Astrocyte (in vitro differentiated cells and primary cell): Measurements from ENCODE around the gene LMX1B. TPM values are rescaled to one million over a fixed set of nuclear protein-coding genes. Genes with fewer than 3 reads are reported as not detected.

Experiments
- DNase-seq: peaks from one replicate; pipeline ENCODE4 v3.0.0-alpha.2; 2010; ENCODE audit warnings: low read depth
- FAIRE-seq: peaks from 2 replicates; lab custom pipeline; 2011; peaks lifted over from hg19 to GRCh38; lab: Jason Lieb, UNC
- H2AFZ ChIP-seq: 2 replicates; pipeline ENCODE4 v1.6.0; 2012; ENCODE audit warnings: low read depth, low read length, inconsistent platforms
- H3K27ac ChIP-seq: 2 replicates; pipeline ENCODE4 v1.5.1; 2011; ENCODE audit warnings: low read depth, low read length, inconsistent platforms
- H3K27me3 ChIP-seq: 2 replicates; pipeline ENCODE4 v1.6.0; 2011; ENCODE audit warnings: low read length, inconsistent platforms; ENCODE audit not compliant: insufficient read depth
- H3K36me3 ChIP-seq: 2 replicates; pipeline ENCODE4 v1.5.1; 2011; ENCODE audit warnings: low read length, inconsistent platforms; ENCODE audit not compliant: insufficient read depth
- H3K4me1 ChIP-seq: 2 replicates; pipeline ENCODE4 v1.5.1; 2011; ENCODE audit warnings: low read length, inconsistent platforms; ENCODE audit not compliant: insufficient read depth
- H3K4me2 ChIP-seq: 2 replicates; pipeline ENCODE4 v1.6.0; 2012; ENCODE audit warnings: low read length, inconsistent platforms
- H3K4me3 ChIP-seq: 2 replicates; pipeline ENCODE4 v1.5.1; 2011; ENCODE audit warnings: low read depth, mild to moderate bottlenecking, low read length, inconsistent platforms; ENCODE audit not compliant: insufficient read depth
- H3K79me2 ChIP-seq: 2 replicates; pipeline ENCODE4 v1.6.0; 2012; ENCODE audit warnings: mild to moderate bottlenecking, low read length, inconsistent platforms; ENCODE audit not compliant: insufficient read depth
- H3K9ac ChIP-seq: 2 replicates; pipeline ENCODE4 v1.6.0; 2012; ENCODE audit warnings: mild to moderate bottlenecking, low read length, inconsistent platforms
- H3K9me3 ChIP-seq: 2 replicates; pipeline ENCODE4 v1.5.1; 2012; ENCODE audit warnings: low read depth, mild to moderate bottlenecking, low read length, inconsistent platforms; ENCODE audit not compliant: insufficient read depth
- H4K20me1 ChIP-seq: 2 replicates; pipeline ENCODE4 v1.6.0; 2012; ENCODE audit warnings: low read length, inconsistent platforms; ENCODE audit not compliant: insufficient read depth
- H3K27ac Mint-ChIP-seq: one replicate; pipeline ENCODE4 v1.8.0; 2021; ENCODE audit warnings: mild to moderate bottlenecking, mixed read lengths; ENCODE audit not compliant: unreplicated experiment
- H3K27me3 Mint-ChIP-seq: one replicate; pipeline ENCODE4 v1.8.0; 2021; ENCODE audit warnings: low read depth, mixed read lengths; ENCODE audit not compliant: unreplicated experiment
- H3K36me3 Mint-ChIP-seq: one replicate; pipeline ENCODE4 v1.8.0; 2021; ENCODE audit warnings: low read depth, mixed read lengths; ENCODE audit not compliant: unreplicated experiment
- H3K4me1 Mint-ChIP-seq: one replicate; pipeline ENCODE4 v1.8.0; 2021; ENCODE audit warnings: low read depth, mixed read lengths; ENCODE audit not compliant: unreplicated experiment
- H3K4me3 Mint-ChIP-seq: one replicate; pipeline ENCODE4 v1.8.0; 2021; ENCODE audit warnings: mild to moderate bottlenecking, moderate library complexity, mixed read lengths; ENCODE audit not compliant: unreplicated experiment
- H3K9me3 Mint-ChIP-seq: one replicate; pipeline ENCODE4 v1.8.0; 2021; ENCODE audit warnings: mild to moderate bottlenecking, mixed read lengths; ENCODE audit not compliant: unreplicated experiment
- CTCF ChIP-seq: IDR thresholded peaks from 2 replicates; pipeline ENCODE4 v1.5.1; 2011; ENCODE audit warnings: low read depth, mild to moderate bottlenecking, inconsistent platforms, low read length, moderate library complexity; ENCODE audit not compliant: insufficient read depth
- EZH2 ChIP-seq: IDR thresholded peaks from 2 replicates; pipeline ENCODE4 v1.6.1; 2012; ENCODE audit warnings: mild to moderate bottlenecking, low read length, inconsistent platforms; ENCODE audit not compliant: insufficient read depth
- total RNA-seq: library from RNA; stranded (reverse); gene quantifications from 2 replicates; pipeline ENCODE4 v1.2.1, GENCODE V29; 2021

LMX1B gene
- total RNA-seq, 1 donor from 2014 or later: 0.45 TPM

GRCh38 chr9:126719618-126720031 is 105.9 kb downstream of the LMX1B start:
- Mint-ChIP-seq H3K9me3 (no peaks in the 10 kb centered on the region), H3K4me3 (no peak overlapping the region), H3K27ac (peak overlapping the region; percentile 88), H3K36me3 (peaks cover 3% of the 10 kb centered on the region), H3K4me1 (peaks cover 18% of the 10 kb centered on the region), H3K27me3 (peaks cover 15% of the 10 kb centered on the region)
- Histone ChIP-seq H3K9ac (no peak overlapping the region), H3K9me3 (peaks cover 6% of the 10 kb centered on the region), H3K4me3 (no peak overlapping the region), H3K4me2 (peak overlapping the region; percentile 25), H4K20me1 (no peaks in the 10 kb centered on the region), H3K4me1 (peaks cover 9% of the 10 kb centered on the region), H2AFZ (no peak overlapping the region), H3K79me2 (no peaks in the 10 kb centered on the region), H3K27me3 (peaks cover 19% of the 10 kb centered on the region), H3K36me3 (no peaks in the 10 kb centered on the region), H3K27ac (no peak overlapping the region)
- no peak for TF ChIP-seq EZH2
- TF ChIP-seq CTCF: no peak
- FAIRE-seq (no peak), DNase-seq (peak; percentile 66)

GRCh38 chr9:126720036-126720435 is 106.3 kb downstream of the LMX1B start:
- H3K4me2 ChIP-seq: peak overlapping the region; percentile 25
- no peaks in the 10 kb centered on the region for H3K36me3 ChIP-seq
- H3K27ac Mint-ChIP-seq: peak overlapping the region; percentile 81
- peaks cover 3% of the 10 kb centered on the region for H3K36me3 Mint-ChIP-seq
- H3K9me3 Mint-ChIP-seq: no peaks in the 10 kb centered on the region
- H3K9ac ChIP-seq: no peak overlapping the region
- no peaks in the 10 kb centered on the region for H4K20me1 ChIP-seq
- TF ChIP-seq CTCF (no peak), EZH2 (no peak)
- H3K4me3 Mint-ChIP-seq: no peak overlapping the region
- DNase-seq (no peak), FAIRE-seq (no peak)
- H2AFZ ChIP-seq: no peak overlapping the region
- H3K4me1 ChIP-seq: peaks cover 9% of the 10 kb centered on the region
- peaks cover 6% of the 10 kb centered on the region for H3K9me3 ChIP-seq
- H3K27ac ChIP-seq: no peak overlapping the region
- no peaks in the 10 kb centered on the region for H3K79me2 ChIP-seq
- H3K4me1 Mint-ChIP-seq: peaks cover 18% of the 10 kb centered on the region
- H3K27me3 Mint-ChIP-seq: peaks cover 13% of the 10 kb centered on the region
- H3K4me3 ChIP-seq: no peak overlapping the region
- peaks cover 19% of the 10 kb centered on the region for H3K27me3 ChIP-seq

DNA sequence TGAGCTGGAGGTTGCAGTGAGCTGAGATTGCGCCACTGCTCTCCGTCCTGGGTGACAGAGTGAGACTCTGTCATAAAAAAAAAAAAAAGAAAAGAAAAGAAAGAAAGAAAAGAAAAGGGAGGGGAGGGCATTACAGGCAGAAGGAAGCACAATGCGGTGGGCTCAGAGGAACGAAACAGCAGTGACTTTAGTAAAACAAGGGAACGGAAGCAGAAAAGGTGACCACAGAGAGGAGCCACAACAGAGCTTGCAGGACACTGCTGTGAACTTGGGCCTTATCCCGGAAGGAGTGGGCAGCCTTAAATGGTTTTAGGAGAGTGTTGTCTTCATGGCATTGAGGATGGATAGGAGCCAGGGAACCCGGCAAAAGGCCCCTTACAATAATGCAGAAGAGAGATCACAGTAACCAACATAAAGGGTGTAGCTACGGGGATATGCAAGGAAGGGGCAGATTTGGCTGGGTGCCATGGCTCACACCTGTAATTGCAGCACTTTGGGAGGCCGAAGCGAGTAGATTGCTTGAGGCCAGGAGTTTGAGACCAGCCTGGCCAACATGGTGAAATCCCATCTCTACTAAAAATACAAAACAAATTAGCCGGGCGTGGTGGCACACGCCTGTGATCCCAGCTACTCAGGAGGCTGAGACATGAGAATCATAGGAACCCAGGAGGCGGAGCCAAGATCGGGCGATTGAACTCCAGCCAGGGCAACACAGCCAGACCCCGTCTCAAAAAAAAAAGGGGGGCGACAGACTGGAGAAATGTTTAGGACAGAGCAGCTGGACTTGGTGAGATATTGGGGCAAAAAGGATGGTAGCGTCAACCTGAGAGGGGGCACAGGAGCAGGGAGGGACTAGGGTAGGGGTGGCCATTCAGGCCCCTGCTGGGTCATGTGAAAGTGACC is 107.2 kb downstream of the LMX1B start:
- Histone ChIP-seq H3K27ac (no peak overlapping the region), H3K36me3 (no peaks in the 10 kb centered on the region), H3K27me3 (peaks cover 23% of the 10 kb centered on the region), H3K9me3 (peaks cover 6% of the 10 kb centered on the region), H2AFZ (no peak overlapping the region), H3K4me1 (peaks cover 9% of the 10 kb centered on the region), H3K4me3 (no peak overlapping the region), H3K79me2 (no peaks in the 10 kb centered on the region), H3K9ac (no peak overlapping the region), H3K4me2 (no peak overlapping the region), H4K20me1 (no peaks in the 10 kb centered on the region)
- H3K9me3 Mint-ChIP-seq: no peaks in the 10 kb centered on the region
- H3K27me3 Mint-ChIP-seq: peaks cover 12% of the 10 kb centered on the region
- DNase-seq: no peak
- FAIRE-seq: no peak
- H3K4me3 Mint-ChIP-seq: peak overlapping the region; percentile 14
- no peak for TF ChIP-seq EZH2
- no peak for TF ChIP-seq CTCF
- peaks cover 3% of the 10 kb centered on the region for H3K36me3 Mint-ChIP-seq
- H3K4me1 Mint-ChIP-seq: peaks cover 18% of the 10 kb centered on the region
- peak overlapping the region; percentile 50 for H3K27ac Mint-ChIP-seq
